ENCODE measurements around the gene OR2D3.
A peak's percentile ranks its signal among the peaks of the same experiment; 100 is the strongest.
"Not testable (repeated sequence)": the region's sequence is repeated elsewhere in the genome, so short reads cannot be mapped to it uniquely, and the experiment has no call there.

OR2D3 gene

DNA sequence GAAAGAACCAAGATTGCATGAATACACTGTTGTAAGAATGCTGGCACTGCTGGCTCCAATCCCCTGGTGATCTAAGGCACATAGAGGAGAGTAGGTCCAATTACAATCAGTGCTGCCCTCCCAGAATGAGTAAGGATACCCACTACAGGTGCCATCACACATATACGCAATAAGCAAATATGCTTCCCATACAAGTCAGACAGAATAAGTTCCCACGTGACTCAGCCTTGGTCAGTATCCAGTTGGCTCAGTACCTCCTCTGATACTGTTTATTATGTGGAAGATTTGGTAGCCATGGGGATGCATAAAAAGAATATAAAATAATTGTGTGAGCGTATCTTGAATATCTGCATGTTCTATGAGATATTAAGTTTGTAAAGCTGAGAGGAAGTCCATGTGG lies 8.9 kb upstream of the OR2D3 start:
- no peak overlapping the region for H3K4me3 Mint-ChIP-seq
- H3K9me3 Mint-ChIP-seq: no peaks in the 10 kb centered on the region
- ATAC-seq: peak; percentile 32

DNA sequence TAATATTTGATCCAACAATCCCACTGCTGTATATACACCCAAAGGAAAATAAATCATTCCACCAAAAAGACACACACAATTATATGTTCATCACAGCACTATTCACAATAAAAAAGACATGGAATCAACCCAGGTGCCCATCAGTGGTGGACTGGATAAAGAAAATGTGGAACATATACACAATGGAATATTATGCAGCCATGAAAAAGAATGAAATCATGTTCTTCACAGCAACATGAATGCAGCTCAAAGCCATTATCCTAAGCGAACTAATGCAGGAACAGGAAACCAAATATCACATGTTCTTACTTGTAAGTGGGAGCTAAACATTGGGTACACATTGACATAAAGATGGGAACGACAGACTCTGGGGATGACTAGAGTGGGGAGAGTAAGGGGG lies 1.1 kb upstream of the OR2D3 start:
- Mint-ChIP-seq H3K4me3 (no peak overlapping the region), H3K9me3 (no peaks in the 10 kb centered on the region), H3K36me3 (no peaks in the 10 kb centered on the region), H3K4me1 (no peaks in the 10 kb centered on the region), H3K27ac (no peak overlapping the region)
- DNase-seq (ENCODE audit: low spot score in 2 of 2) (no peak), ATAC-seq (no peak)

More for the DNA sequence above, 8.9 kb upstream of the OR2D3 start:
- Mint-ChIP-seq H3K36me3 (no peaks in the 10 kb centered on the region), H3K27ac (no peak overlapping the region), H3K4me1 (no peaks in the 10 kb centered on the region)
- DNase-seq (ENCODE audit: low spot score in 2 of 2): no peak

GRCh38 chr11:6925007-6925577 lies 4.3 kb downstream of the OR2D3 start:
- no peak overlapping the region for H3K27ac Mint-ChIP-seq
- no peaks in the 10 kb centered on the region for H3K9me3 Mint-ChIP-seq
- no peak overlapping the region for H3K4me3 Mint-ChIP-seq
- peaks cover 13% of the 10 kb centered on the region for H3K4me1 Mint-ChIP-seq
- ATAC-seq (no peak), DNase-seq (ENCODE audit: low spot score in 2 of 2) (no peak)
- H3K36me3 Mint-ChIP-seq: no peaks in the 10 kb centered on the region

GRCh38 chr11:6925636-6926207 lies 4.9 kb downstream of the OR2D3 start:
- Mint-ChIP-seq H3K9me3 (no peaks in the 10 kb centered on the region), H3K27ac (no peak overlapping the region), H3K4me1 (peaks cover 13% of the 10 kb centered on the region), H3K36me3 (no peaks in the 10 kb centered on the region), H3K4me3 (peak overlapping the region; percentile 70)
- DNase-seq (ENCODE audit: low spot score in 2 of 2) (no peak), ATAC-seq (no peak)

DNA sequence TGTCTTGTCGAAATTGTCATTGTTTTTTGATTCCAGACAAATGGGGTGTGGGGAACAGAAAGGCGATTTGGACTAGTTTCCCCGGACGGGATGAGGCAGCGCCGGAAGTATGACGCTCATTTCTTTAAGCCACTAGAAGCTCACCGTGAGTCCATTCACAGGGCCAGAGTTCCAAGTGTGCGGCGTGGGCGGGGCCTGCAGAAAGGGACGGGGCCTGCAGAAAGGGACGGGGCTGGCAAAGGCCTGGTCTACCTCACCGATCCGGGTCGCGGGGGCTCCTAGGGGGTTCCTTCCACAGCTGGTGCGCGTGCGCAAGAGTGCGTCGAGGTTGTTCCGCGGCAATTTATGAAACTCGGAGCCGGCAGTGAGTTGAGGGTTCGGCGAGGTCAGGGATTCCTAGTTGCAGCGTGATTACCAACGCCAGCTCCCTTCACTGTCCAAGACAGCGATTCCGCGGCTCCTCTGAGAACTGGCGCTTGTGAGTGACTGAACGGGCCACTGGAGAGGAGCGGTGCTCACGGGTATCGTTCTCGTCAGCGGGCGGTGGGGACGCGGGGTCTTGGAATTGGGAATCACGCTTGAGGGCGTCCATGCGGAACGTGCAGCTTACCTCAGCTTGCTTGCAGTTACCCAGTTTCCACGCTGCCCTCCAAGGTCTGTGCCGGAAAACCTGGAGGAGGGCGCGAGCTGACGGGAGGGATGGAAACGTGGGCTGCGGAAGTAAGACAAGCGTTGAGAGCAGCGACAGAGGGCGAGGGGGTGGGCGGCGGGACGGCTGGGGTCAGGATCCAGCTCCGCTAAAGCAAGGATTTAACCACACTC lies 5.6 kb downstream of the OR2D3 start, which contains the start of gene ZNF215:
Gene ZNF215 (plus strand): TSS at position 219 of the 822 bp plus-strand sequence. CDS start 5,847 bp downstream, outside the sequence.
- H3K9me3 Mint-ChIP-seq: no peaks in the 10 kb centered on the region
- H3K36me3 Mint-ChIP-seq: no peaks in the 10 kb centered on the region
- ATAC-seq (peak; percentile 57), DNase-seq (ENCODE audit: low spot score in 2 of 2) (peak in 1 of 2 donors; percentile 67)
- H3K4me3 Mint-ChIP-seq: peak within 1 kb of the TSS; percentile 70
- H3K27ac Mint-ChIP-seq: no peak within 1 kb of the TSS
- H3K4me1 Mint-ChIP-seq: peaks cover 13% of the 10 kb centered on the region

GRCh38 chr11:6927030-6927617 lies 6.3 kb downstream of the OR2D3 start:
- H3K36me3 Mint-ChIP-seq: no peaks in the 10 kb centered on the region
- no peaks in the 10 kb centered on the region for H3K9me3 Mint-ChIP-seq
- ATAC-seq (no peak), DNase-seq (ENCODE audit: low spot score in 2 of 2) (no peak)
- no peak overlapping the region for H3K27ac Mint-ChIP-seq
- H3K4me3 Mint-ChIP-seq: peak overlapping the region; percentile 70
- H3K4me1 Mint-ChIP-seq: peaks cover 13% of the 10 kb centered on the region

GRCh38 chr11:6928916-6929315 lies 8.1 kb downstream of the OR2D3 start:
- H3K4me3 Mint-ChIP-seq: no peak overlapping the region
- no peak overlapping the region for H3K27ac Mint-ChIP-seq
- no peaks in the 10 kb centered on the region for H3K36me3 Mint-ChIP-seq
- ATAC-seq (no peak), DNase-seq (ENCODE audit: low spot score in 2 of 2) (no peak)
- H3K9me3 Mint-ChIP-seq: no peaks in the 10 kb centered on the region
- peaks cover 13% of the 10 kb centered on the region for H3K4me1 Mint-ChIP-seq

- Mint-ChIP-seq H3K27ac (no peak overlapping the region), H3K4me1 (peaks cover 6% of the 10 kb centered on the region), H3K4me3 (no peak overlapping the region), H3K36me3 (no peaks in the 10 kb centered on the region), H3K9me3 (no peaks in the 10 kb centered on the region)
- ATAC-seq (no peak), DNase-seq (ENCODE audit: low spot score in 2 of 2) (no peak)
Observed at GRCh38 chr11:6931146-6931713, 10.4 kb downstream of the OR2D3 start.

DNA sequence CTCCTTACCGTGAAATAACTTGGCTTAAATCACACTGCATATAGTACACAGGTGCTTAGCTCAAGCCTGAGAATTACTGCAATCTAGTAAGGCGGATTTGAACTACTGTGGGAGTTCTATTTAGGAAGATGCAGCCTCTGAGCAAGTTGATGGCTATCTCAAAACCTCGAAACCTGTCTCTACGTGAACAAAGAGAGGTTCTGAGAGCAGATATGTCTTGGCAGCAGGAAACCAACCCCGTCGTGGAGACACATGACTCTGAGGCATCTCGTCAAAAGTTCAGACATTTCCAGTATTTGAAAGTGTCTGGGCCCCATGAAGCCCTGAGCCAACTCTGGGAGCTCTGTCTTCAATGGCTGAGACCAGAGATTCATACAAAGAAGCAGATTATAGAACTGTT lies 11.3 kb downstream of the OR2D3 start:
- no peak for ATAC-seq
- H3K4me3 Mint-ChIP-seq: no peak overlapping the region
- H3K27ac Mint-ChIP-seq: no peak overlapping the region
- H3K9me3 Mint-ChIP-seq: no peaks in the 10 kb centered on the region
- H3K36me3 Mint-ChIP-seq: no peaks in the 10 kb centered on the region
- no peak for DNase-seq (ENCODE audit: low spot score in 2 of 2)
- no peaks in the 10 kb centered on the region for H3K4me1 Mint-ChIP-seq

DNA sequence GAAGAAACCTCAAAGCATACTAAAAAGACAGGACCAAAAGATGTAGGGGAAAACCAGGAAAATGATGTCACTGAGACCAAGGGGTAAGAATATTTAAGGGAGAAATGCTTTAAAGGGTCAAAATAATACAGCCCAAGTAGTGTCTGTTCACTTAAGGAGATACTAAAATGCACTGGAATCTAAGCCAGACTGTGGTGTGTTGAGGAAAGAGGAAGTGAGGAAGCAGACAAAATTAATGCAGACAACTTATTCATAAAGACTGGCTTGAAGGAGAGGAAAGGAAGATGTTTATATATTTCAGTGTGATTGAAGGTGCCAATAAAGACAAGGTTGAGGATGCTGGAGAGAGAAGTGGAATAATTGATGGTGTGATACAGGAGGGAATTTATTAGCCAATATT lies 21.2 kb downstream of the OR2D3 start:
- no peaks in the 10 kb centered on the region for H3K36me3 Mint-ChIP-seq
- no peaks in the 10 kb centered on the region for H3K9me3 Mint-ChIP-seq
- no peak overlapping the region for H3K27ac Mint-ChIP-seq
- H3K4me1 Mint-ChIP-seq: no peaks in the 10 kb centered on the region
- ATAC-seq (no peak), DNase-seq (ENCODE audit: low spot score in 2 of 2) (no peak)
- no peak overlapping the region for H3K4me3 Mint-ChIP-seq

DNA sequence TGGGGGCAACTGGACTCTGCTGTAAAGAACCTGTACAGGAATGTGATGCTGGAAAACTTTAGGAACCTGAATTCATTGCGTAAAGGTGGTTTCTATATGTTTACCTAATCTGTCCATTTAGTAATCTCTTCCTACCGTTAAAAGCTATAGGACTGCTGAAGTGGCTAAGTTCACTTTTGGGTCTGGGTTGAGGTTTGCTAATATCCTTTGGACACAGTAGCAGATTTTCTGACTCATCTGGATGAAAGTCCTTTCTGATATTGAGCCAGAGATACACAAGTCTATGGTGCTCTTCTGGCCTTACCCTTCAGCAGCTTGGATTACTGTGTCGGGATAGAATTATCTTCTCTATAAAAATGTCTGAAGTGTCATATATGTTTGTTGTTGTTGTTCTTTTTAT lies 22.3 kb downstream of the OR2D3 start:
- no peak for DNase-seq (ENCODE audit: low spot score in 2 of 2)
- no peaks in the 10 kb centered on the region for H3K4me1 Mint-ChIP-seq
- H3K36me3 Mint-ChIP-seq: no peaks in the 10 kb centered on the region
- no peak overlapping the region for H3K27ac Mint-ChIP-seq
- ATAC-seq: no peak
- no peak overlapping the region for H3K4me3 Mint-ChIP-seq
- no peaks in the 10 kb centered on the region for H3K9me3 Mint-ChIP-seq

- H3K27ac Mint-ChIP-seq; ATAC-seq; H3K9me3 Mint-ChIP-seq; H3K4me1 Mint-ChIP-seq; H3K4me3 Mint-ChIP-seq; H3K36me3 Mint-ChIP-seq; DNase-seq (ENCODE audit: low spot score in 2 of 2): not testable (repeated sequence)
Observed at GRCh38 chr11:6954248-6954647, 33.4 kb downstream of the OR2D3 start.

- no peak for ATAC-seq
- no peak overlapping the region for H3K27ac Mint-ChIP-seq
- peaks cover 2% of the 10 kb centered on the region for H3K9me3 Mint-ChIP-seq
- DNase-seq (ENCODE audit: low spot score in 2 of 2): no peak
- no peaks in the 10 kb centered on the region for H3K4me1 Mint-ChIP-seq
- H3K36me3 Mint-ChIP-seq: no peaks in the 10 kb centered on the region
- no peak overlapping the region for H3K4me3 Mint-ChIP-seq
Observed at GRCh38 chr11:6962141-6962540, 41.3 kb downstream of the OR2D3 start.

DNA sequence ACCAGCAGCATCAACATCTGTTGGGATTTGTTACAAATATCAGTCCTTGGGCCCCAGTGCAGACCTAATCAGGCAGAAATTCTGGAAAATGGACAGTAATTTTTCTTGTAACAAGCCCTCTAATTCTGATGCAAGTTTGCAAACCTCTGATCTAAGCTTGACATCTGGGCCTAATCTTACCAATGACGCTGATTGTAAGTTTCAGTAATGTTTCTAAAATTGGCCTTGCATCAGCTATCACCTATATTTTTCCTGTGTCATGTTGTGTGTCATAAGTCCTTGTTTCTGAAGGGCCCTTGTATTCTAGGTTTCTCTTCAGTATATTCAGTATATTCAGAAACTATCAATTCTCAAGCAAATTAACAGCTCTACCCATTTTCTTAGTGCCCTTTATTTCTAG lies 41.9 kb downstream of the OR2D3 start:
- no peaks in the 10 kb centered on the region for H3K4me1 Mint-ChIP-seq
- peaks cover 2% of the 10 kb centered on the region for H3K9me3 Mint-ChIP-seq
- no peak overlapping the region for H3K4me3 Mint-ChIP-seq
- no peak overlapping the region for H3K27ac Mint-ChIP-seq
- DNase-seq (ENCODE audit: low spot score in 2 of 2) (no peak), ATAC-seq (no peak)
- no peaks in the 10 kb centered on the region for H3K36me3 Mint-ChIP-seq

DNA sequence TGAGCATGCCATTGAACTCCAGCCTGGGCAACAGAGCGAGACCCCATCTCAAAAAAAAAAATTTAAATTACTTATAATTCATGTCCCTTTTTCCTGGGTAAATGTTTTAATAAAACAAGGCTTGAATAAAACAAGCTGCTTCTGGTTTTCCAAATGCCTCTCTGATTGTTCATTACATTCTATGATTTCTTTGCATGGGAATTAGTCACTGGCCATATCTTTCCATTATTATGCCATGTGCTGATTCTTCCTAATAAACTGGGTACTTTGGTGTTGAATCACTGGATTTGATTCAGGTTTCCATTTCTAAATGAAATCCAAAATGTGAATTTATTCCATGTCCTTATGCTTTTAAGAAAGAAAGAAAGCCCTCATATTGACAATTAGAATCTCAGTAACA lies 48.0 kb downstream of the OR2D3 start:
- DNase-seq (ENCODE audit: low spot score in 2 of 2) (no peak), ATAC-seq (no peak)
- H3K4me3 Mint-ChIP-seq: no peak overlapping the region
- H3K9me3 Mint-ChIP-seq: peaks cover 2% of the 10 kb centered on the region
- no peaks in the 10 kb centered on the region for H3K36me3 Mint-ChIP-seq
- no peak overlapping the region for H3K27ac Mint-ChIP-seq
- no peaks in the 10 kb centered on the region for H3K4me1 Mint-ChIP-seq

Measured in stimulated activated effector memory CD8-positive, alpha-beta T cell treated with anti-CD3 and anti-CD28 coated beads, Interleukin-12 subunit alpha, Interleukin-12 subunit beta, amount 100 ng/mL, for 72 hours (primary cell).